Kidney glomerular epithelial cell (primary cell): ENCODE results near the gene THSD4.
A peak's percentile ranks its signal among the peaks of the same experiment; 100 is the strongest.
"Not testable (repeated sequence)": the region's sequence is repeated elsewhere in the genome, so short reads cannot be mapped to it uniquely, and the experiment has no call there.

ENCODE experiments used
- DNase-seq: peaks from one replicate; lab custom pipeline; 2025; lab: John Stamatoyannopoulos, UW

Gene THSD4

GRCh38 chr15:71149646-71150557 is 34.6 kb downstream of the THSD4 start:
- DNase-seq = no peak

- peak; percentile 96 for DNase-seq
Observed at GRCh38 chr15:71151081-71151480, 35.8 kb downstream of the THSD4 start.

- DNase-seq = no peak
Observed at GRCh38 chr15:71152542-71152941, 37.3 kb downstream of the THSD4 start.

- no peak for DNase-seq
Observed at GRCh38 chr15:71153823-71154524, 38.7 kb downstream of the THSD4 start.

- DNase-seq = no peak
Observed at GRCh38 chr15:71154607-71155200, 39.4 kb downstream of the THSD4 start.

GRCh38 chr15:71155534-71155933 is 40.3 kb downstream of the THSD4 start:
- DNase-seq = no peak

GRCh38 chr15:71160976-71161375 is 45.7 kb downstream of the THSD4 start:
- DNase-seq = no peak

GRCh38 chr15:71162309-71162708 is 47.0 kb downstream of the THSD4 start:
- no peak for DNase-seq

GRCh38 chr15:71164606-71165005 is 49.3 kb downstream of the THSD4 start:
- DNase-seq = not testable (repeated sequence)

- DNase-seq = no peak
Observed at GRCh38 chr15:71167445-71168165, 52.3 kb downstream of the THSD4 start.

- DNase-seq = no peak
Observed at GRCh38 chr15:71168166-71168834, 53.0 kb downstream of the THSD4 start.

GRCh38 chr15:71170163-71170562 is 54.9 kb downstream of the THSD4 start:
- no peak for DNase-seq

GRCh38 chr15:71171195-71171594 is 55.9 kb downstream of the THSD4 start:
- no peak for DNase-seq

GRCh38 chr15:71174360-71174759 is 59.1 kb downstream of the THSD4 start:
- not testable (repeated sequence) for DNase-seq

GRCh38 chr15:71180986-71181853 is 65.9 kb downstream of the THSD4 start:
- DNase-seq = no peak

GRCh38 chr15:71182522-71182921 is 67.3 kb downstream of the THSD4 start:
- no peak for DNase-seq

- no peak for DNase-seq
Observed at GRCh38 chr15:71183063-71183462, 67.8 kb downstream of the THSD4 start.

- DNase-seq = no peak
Observed at GRCh38 chr15:71185706-71186105, 70.4 kb downstream of the THSD4 start.

- DNase-seq = no peak
Observed at GRCh38 chr15:71186267-71186666, 71.0 kb downstream of the THSD4 start.

GRCh38 chr15:71187078-71187477 is 71.8 kb downstream of the THSD4 start:
- no peak for DNase-seq

GRCh38 chr15:71187526-71187925 is 72.3 kb downstream of the THSD4 start:
- DNase-seq = no peak
